Karpas-422 (cell line): Measurements from ENCODE around the gene DNAH6. TPM values are rescaled to one million over a fixed set of nuclear protein-coding genes. Genes with fewer than 3 reads are reported as not detected.

Source experiments
- DNase-seq: peaks from one replicate; pipeline ENCODE4 v3.0.0-alpha.2; 2015
- H2AFZ ChIP-seq: fragments of 200-600 bp; sonication (generic); 2 replicates; pipeline ENCODE4 v1.6.1; 2014; ENCODE audit warnings: antibody characterized with exemption, low read length, mixed read lengths
- H3K27ac ChIP-seq: fragments of 200-600 bp; sonication (generic); 2 replicates; pipeline ENCODE4 v1.5.1; 2014; ENCODE audit warnings: mild to moderate bottlenecking, low read length, moderate library complexity
- H3K27me3 ChIP-seq: fragments of 200-600 bp; sonication (generic); 2 replicates; pipeline ENCODE4 v1.6.1; 2014; ENCODE audit warnings: low read length, mixed read lengths
- H3K36me3 ChIP-seq: fragments of 200-600 bp; sonication (generic); 2 replicates; pipeline ENCODE4 v1.6.1; 2014; ENCODE audit warnings: low read length, mixed read lengths; ENCODE audit not compliant: insufficient read depth
- H3K4me1 ChIP-seq: fragments of 200-600 bp; sonication (generic); 2 replicates; pipeline ENCODE4 v1.6.1; 2014; ENCODE audit warnings: mild to moderate bottlenecking, low read length, mixed read lengths
- H3K4me2 ChIP-seq: fragments of 200-600 bp; sonication (generic); 2 replicates; pipeline ENCODE4 v1.6.1; 2014; ENCODE audit warnings: low read length, low read depth, mild to moderate bottlenecking; ENCODE audit not compliant: poor library complexity, severe bottlenecking
- H3K4me3 ChIP-seq: fragments of 200-600 bp; sonication (generic); 2 replicates; pipeline ENCODE4 v1.5.1; 2014; ENCODE audit warnings: mild to moderate bottlenecking, antibody characterized with exemption, low read length, mixed read lengths
- H3K79me2 ChIP-seq: fragments of 200-600 bp; sonication (generic); 2 replicates; pipeline ENCODE4 v1.6.1; 2014; ENCODE audit warnings: mild to moderate bottlenecking, low read length, mixed read lengths
- H3K9ac ChIP-seq: fragments of 200-600 bp; sonication (generic); 2 replicates; pipeline ENCODE4 v1.6.0; 2014; ENCODE audit warnings: low read length
- H3K9me2 ChIP-seq: fragments of 200-600 bp; sonication (generic), shearing (Covaris generic); replicated peaks from 2 replicates; pipeline ENCODE4 v1.6.0; 2014; ENCODE audit warnings: mild to moderate bottlenecking, low read length, moderate library complexity; ENCODE audit not compliant: insufficient read depth
- H3K9me3 ChIP-seq: fragments of 300-700, 200-600 bp; sonication (generic); 2 replicates; pipeline ENCODE4 v1.6.1; 2014; ENCODE audit warnings: low read length, mixed read lengths
- H4K20me1 ChIP-seq: fragments of 200-600 bp; sonication (generic); 2 replicates; pipeline ENCODE4 v1.6.1; 2014; ENCODE audit warnings: mild to moderate bottlenecking, antibody characterized with exemption, low read length, low read depth; ENCODE audit not compliant: insufficient read depth
- total RNA-seq: library from RNA; depleted of rRNA; stranded (reverse); fragments of >200 nt; shearing (Covaris generic); gene quantifications from 2 replicates; pipeline ENCODE4 v1.2.3, GENCODE V29; 2014; ENCODE audit warnings: low replicate concordance

DNAH6 gene
- total RNA-seq, 1 experiment from 2014 or later, result 0.15 TPM

DNA sequence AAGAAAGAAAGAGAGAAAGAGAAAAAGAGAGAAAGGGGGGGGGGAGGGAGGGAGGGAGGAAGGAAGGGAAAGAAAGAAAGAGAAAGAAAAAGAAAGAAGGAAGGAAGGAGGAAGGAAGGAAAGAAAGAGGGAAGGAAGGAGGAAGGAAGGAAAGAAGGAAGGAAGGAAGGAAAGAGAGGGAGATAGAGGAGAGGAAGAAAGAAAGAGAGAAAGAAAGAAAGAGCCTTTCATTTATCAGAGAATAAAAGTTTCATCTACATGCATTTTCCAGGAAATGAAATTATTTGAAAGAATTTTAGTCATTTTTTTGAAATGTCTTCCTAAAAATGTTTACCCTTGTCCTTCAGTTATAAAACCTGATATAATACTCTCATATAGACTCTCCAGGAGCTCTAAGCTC lies 192.1 kb downstream of the DNAH6 start:
- Histone ChIP-seq H3K79me2 (no peaks in the 10 kb centered on the region), H3K9me3 (no peaks in the 10 kb centered on the region), H3K4me1 (no peaks in the 10 kb centered on the region), H3K9ac (no peak overlapping the region), H3K27ac (no peak overlapping the region), H3K4me2 (no peak overlapping the region), H3K4me3 (no peak overlapping the region), H2AFZ (no peak overlapping the region), H3K27me3 (no peaks in the 10 kb centered on the region), H3K9me2 (no peaks in the 10 kb centered on the region), H3K36me3 (no peaks in the 10 kb centered on the region), H4K20me1 (no peaks in the 10 kb centered on the region)
- no peak for DNase-seq

GRCh38 chr2:84711651-84712050 lies 195.4 kb downstream of the DNAH6 start:
- no peaks in the 10 kb centered on the region for H3K27me3 ChIP-seq
- H3K27ac ChIP-seq, result no peak overlapping the region
- no peak overlapping the region for H3K4me2 ChIP-seq
- H3K9me3 ChIP-seq, result no peaks in the 10 kb centered on the region
- DNase-seq, result no peak
- no peaks in the 10 kb centered on the region for H3K4me1 ChIP-seq
- no peaks in the 10 kb centered on the region for H3K9me2 ChIP-seq
- no peak overlapping the region for H2AFZ ChIP-seq
- no peaks in the 10 kb centered on the region for H3K79me2 ChIP-seq
- no peak overlapping the region for H3K9ac ChIP-seq
- H3K36me3 ChIP-seq, result no peaks in the 10 kb centered on the region
- no peaks in the 10 kb centered on the region for H4K20me1 ChIP-seq
- no peak overlapping the region for H3K4me3 ChIP-seq

DNA sequence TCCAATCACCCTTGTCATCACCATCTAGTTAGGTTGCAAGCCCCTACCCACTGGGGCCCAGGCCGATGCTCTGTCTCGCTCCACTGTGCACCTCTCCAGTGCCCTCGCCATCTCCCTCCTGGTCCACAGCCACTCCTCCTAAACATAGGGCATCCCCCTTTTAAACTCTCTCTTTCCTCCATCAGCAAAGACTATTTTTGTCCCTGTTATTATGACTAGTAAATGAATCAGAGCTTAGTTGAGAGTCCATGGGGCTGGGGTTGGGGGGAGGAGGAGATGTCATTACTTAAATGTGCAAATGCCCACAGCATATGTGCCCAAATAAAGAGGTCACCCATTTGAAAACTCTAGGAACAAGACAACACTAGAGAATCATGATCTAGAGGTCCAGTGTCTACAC lies 197.1 kb downstream of the DNAH6 start:
- H3K4me2 ChIP-seq, result no peak overlapping the region
- no peaks in the 10 kb centered on the region for H3K27me3 ChIP-seq
- no peaks in the 10 kb centered on the region for H3K9me3 ChIP-seq
- H2AFZ ChIP-seq, result no peak overlapping the region
- no peaks in the 10 kb centered on the region for H3K4me1 ChIP-seq
- no peak overlapping the region for H3K4me3 ChIP-seq
- DNase-seq, result no peak
- H4K20me1 ChIP-seq, result no peaks in the 10 kb centered on the region
- no peaks in the 10 kb centered on the region for H3K9me2 ChIP-seq
- H3K79me2 ChIP-seq, result no peaks in the 10 kb centered on the region
- no peak overlapping the region for H3K27ac ChIP-seq
- no peak overlapping the region for H3K9ac ChIP-seq
- H3K36me3 ChIP-seq, result no peaks in the 10 kb centered on the region

DNA sequence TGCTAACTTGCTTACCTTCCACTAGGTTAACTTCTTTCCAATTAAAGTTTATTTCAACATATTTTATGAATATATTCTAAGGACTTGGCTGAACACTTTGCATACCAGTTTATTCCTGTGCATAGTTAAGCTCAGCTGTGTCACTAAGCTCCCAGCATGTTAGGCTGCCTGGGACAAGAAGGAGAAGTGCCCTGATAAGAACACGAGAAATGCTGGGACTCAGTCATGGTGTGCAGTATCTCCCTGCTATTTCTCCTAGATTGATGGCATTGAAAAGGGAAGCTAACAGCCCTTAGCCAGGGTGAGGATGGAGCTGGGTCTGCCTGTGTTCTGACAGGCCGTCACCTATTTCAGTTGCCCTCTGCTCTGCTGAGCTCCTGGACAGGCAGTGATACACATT lies 200.3 kb downstream of the DNAH6 start:
- Histone ChIP-seq H3K9me3 (no peaks in the 10 kb centered on the region), H3K4me1 (no peaks in the 10 kb centered on the region), H3K4me2 (no peak overlapping the region), H3K27me3 (no peaks in the 10 kb centered on the region), H4K20me1 (no peaks in the 10 kb centered on the region), H3K9ac (no peak overlapping the region), H3K27ac (no peak overlapping the region), H2AFZ (no peak overlapping the region), H3K36me3 (no peaks in the 10 kb centered on the region), H3K9me2 (no peaks in the 10 kb centered on the region), H3K4me3 (no peak overlapping the region), H3K79me2 (no peaks in the 10 kb centered on the region)
- DNase-seq, result no peak

- H2AFZ ChIP-seq, result no peak overlapping the region
- no peak overlapping the region for H3K4me3 ChIP-seq
- no peaks in the 10 kb centered on the region for H3K36me3 ChIP-seq
- H3K9me2 ChIP-seq, result no peaks in the 10 kb centered on the region
- no peaks in the 10 kb centered on the region for H3K9me3 ChIP-seq
- H3K4me1 ChIP-seq, result no peaks in the 10 kb centered on the region
- no peak overlapping the region for H3K4me2 ChIP-seq
- H3K9ac ChIP-seq, result no peak overlapping the region
- no peaks in the 10 kb centered on the region for H3K79me2 ChIP-seq
- no peak for DNase-seq
- H4K20me1 ChIP-seq, result no peaks in the 10 kb centered on the region
- H3K27me3 ChIP-seq, result no peaks in the 10 kb centered on the region
- no peak overlapping the region for H3K27ac ChIP-seq
These were observed 201.0 kb downstream of the DNAH6 start for GRCh38 chr2:84717302-84717701.

- no peaks in the 10 kb centered on the region for H4K20me1 ChIP-seq
- H3K4me1 ChIP-seq, result no peaks in the 10 kb centered on the region
- no peaks in the 10 kb centered on the region for H3K9me3 ChIP-seq
- H3K27me3 ChIP-seq, result no peaks in the 10 kb centered on the region
- no peak overlapping the region for H3K4me2 ChIP-seq
- no peaks in the 10 kb centered on the region for H3K9me2 ChIP-seq
- no peak for DNase-seq
- no peak overlapping the region for H2AFZ ChIP-seq
- H3K36me3 ChIP-seq, result no peaks in the 10 kb centered on the region
- no peak overlapping the region for H3K4me3 ChIP-seq
- H3K9ac ChIP-seq, result no peak overlapping the region
- H3K79me2 ChIP-seq, result no peaks in the 10 kb centered on the region
- H3K27ac ChIP-seq, result no peak overlapping the region
These were observed 203.1 kb downstream of the DNAH6 start for GRCh38 chr2:84719434-84719833.

DNA sequence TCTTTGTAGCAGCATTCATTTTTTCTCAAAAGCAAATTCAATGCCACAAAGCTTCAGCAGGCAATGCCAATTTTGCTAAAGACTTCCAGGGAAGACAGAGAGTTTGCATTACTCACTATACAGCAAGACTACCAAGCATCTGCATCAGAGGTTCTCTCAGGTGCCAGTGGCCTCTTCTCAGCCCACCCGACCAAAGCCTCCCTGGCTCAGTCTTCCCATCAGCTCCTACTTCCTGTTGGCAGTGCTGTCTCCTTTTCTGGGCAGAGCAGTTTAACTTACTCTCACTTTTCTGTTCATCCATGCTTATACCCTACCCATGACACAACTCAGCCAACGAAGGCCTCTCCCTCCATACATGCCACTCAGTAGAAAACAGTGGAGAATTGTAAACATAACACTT lies 207.5 kb downstream of the DNAH6 start:
- no peaks in the 10 kb centered on the region for H3K9me2 ChIP-seq
- no peak overlapping the region for H2AFZ ChIP-seq
- no peaks in the 10 kb centered on the region for H3K79me2 ChIP-seq
- no peak overlapping the region for H3K4me2 ChIP-seq
- no peak overlapping the region for H3K9ac ChIP-seq
- DNase-seq, result no peak
- no peaks in the 10 kb centered on the region for H3K9me3 ChIP-seq
- H3K36me3 ChIP-seq, result no peaks in the 10 kb centered on the region
- H3K27ac ChIP-seq, result no peak overlapping the region
- H3K4me3 ChIP-seq, result no peak overlapping the region
- no peaks in the 10 kb centered on the region for H4K20me1 ChIP-seq
- H3K4me1 ChIP-seq, result no peaks in the 10 kb centered on the region
- H3K27me3 ChIP-seq, result no peaks in the 10 kb centered on the region

- Histone ChIP-seq H3K27me3 (no peaks in the 10 kb centered on the region), H3K79me2 (no peaks in the 10 kb centered on the region), H3K4me2 (no peak overlapping the region), H3K9me3 (no peaks in the 10 kb centered on the region), H3K36me3 (no peaks in the 10 kb centered on the region), H3K4me3 (no peak overlapping the region), H2AFZ (no peak overlapping the region), H3K9me2 (no peaks in the 10 kb centered on the region), H3K9ac (no peak overlapping the region), H3K4me1 (no peaks in the 10 kb centered on the region), H4K20me1 (no peaks in the 10 kb centered on the region), H3K27ac (no peak overlapping the region)
- no peak for DNase-seq
These were observed 209.4 kb downstream of the DNAH6 start for GRCh38 chr2:84725717-84726116.

- no peaks in the 10 kb centered on the region for H3K9me2 ChIP-seq
- H3K79me2 ChIP-seq, result no peaks in the 10 kb centered on the region
- no peak overlapping the region for H3K27ac ChIP-seq
- no peak overlapping the region for H2AFZ ChIP-seq
- no peaks in the 10 kb centered on the region for H3K9me3 ChIP-seq
- no peaks in the 10 kb centered on the region for H3K27me3 ChIP-seq
- no peak overlapping the region for H3K4me3 ChIP-seq
- no peaks in the 10 kb centered on the region for H4K20me1 ChIP-seq
- no peaks in the 10 kb centered on the region for H3K4me1 ChIP-seq
- no peaks in the 10 kb centered on the region for H3K36me3 ChIP-seq
- DNase-seq, result no peak
- H3K4me2 ChIP-seq, result no peak overlapping the region
- H3K9ac ChIP-seq, result no peak overlapping the region
These were observed 211.0 kb downstream of the DNAH6 start for GRCh38 chr2:84727315-84727714.
